OCI-LY1 (cell line): ENCODE measurements around the gene IFT74.

Experiments used
- H2AFZ ChIP-seq: fragments of 200-600 bp; sonication (generic), shearing (Covaris generic); 2 replicates; pipeline ENCODE4 v1.6.0; 2014; ENCODE audit warnings: antibody characterized with exemption, mild to moderate bottlenecking, low read length
- H3F3A ChIP-seq: fragments of 200-600 bp; sonication (generic), shearing (Covaris generic); 2 replicates; pipeline ENCODE4 v1.6.0; 2014; ENCODE audit warnings: mild to moderate bottlenecking, antibody characterized with exemption, low read length, moderate library complexity; ENCODE audit not compliant: insufficient read depth
- H3K27ac ChIP-seq: fragments of 200-600 bp; sonication (generic); 2 replicates; pipeline ENCODE4 v1.5.1; 2014; ENCODE audit warnings: low read length, mixed run types, mild to moderate bottlenecking, low read depth; ENCODE audit not compliant: poor library complexity, severe bottlenecking
- H3K27me3 ChIP-seq: fragments of 200-600 bp; sonication (generic); 2 replicates; pipeline ENCODE4 v1.6.0; 2014; ENCODE audit warnings: antibody characterized with exemption, mild to moderate bottlenecking, low read length, moderate library complexity; ENCODE audit not compliant: insufficient read depth
- H3K36me3 ChIP-seq: fragments of 200-600 bp; sonication (generic); 2 replicates; pipeline ENCODE4 v1.6.1; 2014; ENCODE audit warnings: mild to moderate bottlenecking, antibody characterized with exemption, low read length, moderate library complexity, mixed read lengths; ENCODE audit not compliant: insufficient read depth
- H3K4me1 ChIP-seq: fragments of 200-600 bp; sonication (generic); 2 replicates; pipeline ENCODE4 v1.5.1; 2014; ENCODE audit warnings: mild to moderate bottlenecking, low read length, moderate library complexity; ENCODE audit not compliant: insufficient read depth, severe bottlenecking
- H3K4me2 ChIP-seq: fragments of 200-600 bp; sonication (generic), shearing (Covaris generic); 2 replicates; pipeline ENCODE4 v1.6.1; 2014; ENCODE audit warnings: low read length
- H3K4me3 ChIP-seq: fragments of 200-600 bp; sonication (generic); 2 replicates; pipeline ENCODE4 v1.5.1; 2014; ENCODE audit warnings: low read length, low read depth, mild to moderate bottlenecking, mixed read lengths; ENCODE audit not compliant: poor library complexity, severe bottlenecking
- H3K79me2 ChIP-seq: fragments of 200-600 bp; shearing (Covaris generic); 2 replicates; pipeline ENCODE4 v1.6.1; 2016; ENCODE audit warnings: mixed run types, low read length, mixed read lengths; ENCODE audit not compliant: insufficient read depth
- H3K9ac ChIP-seq: fragments of 200-600 bp; sonication (generic), shearing (Covaris generic); 2 replicates; pipeline ENCODE4 v1.6.1; 2014; ENCODE audit warnings: mild to moderate bottlenecking, low read length, mixed read lengths
- H3K9me2 ChIP-seq: fragments of 200-600 bp; sonication (generic), shearing (Covaris generic); 2 replicates; pipeline ENCODE4 v1.6.1; 2014; ENCODE audit warnings: low read depth, mild to moderate bottlenecking, low read length, mixed read lengths
- H3K9me3 ChIP-seq: fragments of 200-600 bp; shearing (Covaris generic); 2 replicates; pipeline ENCODE4 v1.6.1; 2014; ENCODE audit warnings: low read length, mixed read lengths
- H4K20me1 ChIP-seq: fragments of 200-600 bp; sonication (generic), shearing (Covaris generic); 2 replicates; pipeline ENCODE4 v1.6.0; 2016; ENCODE audit warnings: mild to moderate bottlenecking, low read length; ENCODE audit not compliant: insufficient read depth
- EZH2 ChIP-seq: fragments of 200-600 bp; sonication (generic), shearing (Covaris generic); IDR thresholded peaks from 2 replicates; pipeline ENCODE4 v1.8.0; 2017; ENCODE audit warnings: borderline replicate concordance, mixed run types, mild to moderate bottlenecking, antibody characterized with exemption, low read length, moderate library complexity, mixed read lengths
- TF ChIP-seq, protein P1 (sequence below): fragments of 200-600 bp; sonication (generic), shearing (Covaris generic); IDR thresholded peaks from 2 replicates; pipeline ENCODE4 v1.5.1; 2017; ENCODE audit warnings: mild to moderate bottlenecking, antibody characterized with exemption, low read length, moderate library complexity, mixed read lengths

The IFT74 gene

GRCh38 chr9:27109621-27110020, 153.4 kb downstream of the IFT74 start:
- Histone ChIP-seq H3K4me2 (no peak overlapping the region), H3K4me1 (no peaks in the 10 kb centered on the region), H4K20me1 (no peaks in the 10 kb centered on the region), H3K27me3 (no peaks in the 10 kb centered on the region), H2AFZ (no peak overlapping the region), H3K9me3 (no peaks in the 10 kb centered on the region), H3K4me3 (no peak overlapping the region), H3K27ac (no peak overlapping the region), H3F3A (no peaks in the 10 kb centered on the region), H3K36me3 (no peaks in the 10 kb centered on the region), H3K9me2 (no peaks in the 10 kb centered on the region), H3K9ac (no peak overlapping the region), H3K79me2 (no peaks in the 10 kb centered on the region)
- no peak for TF ChIP-seq EZH2
- TF ChIP-seq, protein P1, sequence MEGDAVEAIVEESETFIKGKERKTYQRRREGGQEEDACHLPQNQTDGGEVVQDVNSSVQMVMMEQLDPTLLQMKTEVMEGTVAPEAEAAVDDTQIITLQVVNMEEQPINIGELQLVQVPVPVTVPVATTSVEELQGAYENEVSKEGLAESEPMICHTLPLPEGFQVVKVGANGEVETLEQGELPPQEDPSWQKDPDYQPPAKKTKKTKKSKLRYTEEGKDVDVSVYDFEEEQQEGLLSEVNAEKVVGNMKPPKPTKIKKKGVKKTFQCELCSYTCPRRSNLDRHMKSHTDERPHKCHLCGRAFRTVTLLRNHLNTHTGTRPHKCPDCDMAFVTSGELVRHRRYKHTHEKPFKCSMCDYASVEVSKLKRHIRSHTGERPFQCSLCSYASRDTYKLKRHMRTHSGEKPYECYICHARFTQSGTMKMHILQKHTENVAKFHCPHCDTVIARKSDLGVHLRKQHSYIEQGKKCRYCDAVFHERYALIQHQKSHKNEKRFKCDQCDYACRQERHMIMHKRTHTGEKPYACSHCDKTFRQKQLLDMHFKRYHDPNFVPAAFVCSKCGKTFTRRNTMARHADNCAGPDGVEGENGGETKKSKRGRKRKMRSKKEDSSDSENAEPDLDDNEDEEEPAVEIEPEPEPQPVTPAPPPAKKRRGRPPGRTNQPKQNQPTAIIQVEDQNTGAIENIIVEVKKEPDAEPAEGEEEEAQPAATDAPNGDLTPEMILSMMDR, result no peak

- Histone ChIP-seq H3K4me1 (no peaks in the 10 kb centered on the region), H3K9me3 (no peaks in the 10 kb centered on the region), H3K79me2 (no peaks in the 10 kb centered on the region), H4K20me1 (no peaks in the 10 kb centered on the region), H3K27ac (no peak overlapping the region), H3K36me3 (no peaks in the 10 kb centered on the region), H3F3A (no peaks in the 10 kb centered on the region), H3K9me2 (no peaks in the 10 kb centered on the region), H3K9ac (no peak overlapping the region), H3K4me3 (no peak overlapping the region), H3K4me2 (no peak overlapping the region), H2AFZ (no peak overlapping the region), H3K27me3 (no peaks in the 10 kb centered on the region)
- TF ChIP-seq, protein P1, result no peak
- no peak for TF ChIP-seq EZH2
Observed at GRCh38 chr9:27110181-27110580, 154.0 kb downstream of the IFT74 start.

- no peaks in the 10 kb centered on the region for H4K20me1 ChIP-seq
- H3K27ac ChIP-seq, result no peak overlapping the region
- no peak for TF ChIP-seq EZH2
- TF ChIP-seq, protein P1, result no peak
- no peaks in the 10 kb centered on the region for H3K36me3 ChIP-seq
- H3K9ac ChIP-seq, result no peak overlapping the region
- H3F3A ChIP-seq, result no peaks in the 10 kb centered on the region
- no peaks in the 10 kb centered on the region for H3K9me2 ChIP-seq
- no peak overlapping the region for H2AFZ ChIP-seq
- H3K4me2 ChIP-seq, result no peak overlapping the region
- no peak overlapping the region for H3K4me3 ChIP-seq
- no peaks in the 10 kb centered on the region for H3K4me1 ChIP-seq
- no peaks in the 10 kb centered on the region for H3K27me3 ChIP-seq
- no peaks in the 10 kb centered on the region for H3K79me2 ChIP-seq
- no peaks in the 10 kb centered on the region for H3K9me3 ChIP-seq
Observed at GRCh38 chr9:27112235-27112634, 156.0 kb downstream of the IFT74 start.
